Gastroesophageal sphincter (tissue), 4 donors: ENCODE data around the gene NUBP1. TPM values are rescaled to one million over a fixed set of nuclear protein-coding genes. Genes with fewer than 3 reads are reported as not detected.
A peak's percentile ranks its signal among the peaks of the same experiment; 100 is the strongest.

Source experiments
- ATAC-seq: fragments of 150-250 bp; one replicate; pipeline ENCODE4 v1.9.1; 2016; ENCODE audit warnings: mild to moderate bottlenecking, moderate library complexity
- H3K27ac ChIP-seq, 4 donors: fragments of 200-600 bp; sonication (generic) in 3 of 4; 1 replicate in 3 of 4; 2 replicates in 1 of 4; pipeline ENCODE4 v1.5.1; 2016 to 2019
- H3K27me3 ChIP-seq: fragments of 200-600 bp; sonication (generic); one replicate; pipeline ENCODE4 v1.5.1; 2019
- H3K36me3 ChIP-seq, 2 donors: fragments of 200-600 bp; sonication (generic); one replicate each; pipeline ENCODE4 v1.5.1; 2019; ENCODE audit warnings: control low read depth in 1 of 2
- H3K4me1 ChIP-seq, 3 donors: fragments of 200-600 bp; sonication (generic); 1 replicate in 2 of 3; 2 replicates in 1 of 3; pipeline ENCODE4 v1.5.1; 2016 to 2019; ENCODE audit warnings: control low read depth in 2 of 3
- H3K4me3 ChIP-seq, 2 donors: fragments of 200-600 bp; sonication (generic); one replicate each; pipeline ENCODE4 v1.5.1; 2019; ENCODE audit warnings: mild to moderate bottlenecking in 1 of 2, moderate library complexity in 1 of 2
- H3K9me3 ChIP-seq, 3 donors: fragments of 200-600 bp; sonication (generic); one replicate each; pipeline ENCODE4 v1.5.1; 2017 to 2019; ENCODE audit warnings: control low read depth in 2 of 3
- EP300 ChIP-seq: sonication (generic); formaldehyde crosslinking; IDR thresholded peaks from one replicate; pipeline ENCODE4 v1.6.1; 2017; ENCODE audit warnings: antibody characterized with exemption, mild to moderate bottlenecking
- POLR2A ChIP-seq, 2 donors: fragments of 450-650 bp; IDR thresholded peaks; one replicate each; pipeline ENCODE4 v1.6.1; 2017; ENCODE audit warnings: antibody characterized with exemption in 2 of 2, mild to moderate bottlenecking in 2 of 2, moderate library complexity in 1 of 2
- POLR2AphosphoS5 ChIP-seq: sonication (generic); formaldehyde crosslinking; IDR thresholded peaks from one replicate; pipeline ENCODE4 v1.6.1; 2017; ENCODE audit warnings: antibody characterized with exemption
- WGBS, 2 donors: methylation state at CpG; one replicate each; pipeline ENCODE4 v1.1.5; 2018; ENCODE audit warnings: low coverage in 1 of 2; 5-methylcytosine and 5-hydroxymethylcytosine counted together
- total RNA-seq, 4 donors: library from RNA; depleted of rRNA; stranded (reverse); fragments of >200 nt; gene quantifications; one replicate each; pipeline ENCODE4 v1.1.0, GENCODE V29; 2016
- TF ChIP-seq, protein P1 (sequence below), 4 experiments: fragments of 200-600 bp in 2 of 4; fragments of 450-650 bp in 2 of 4; sonication (generic) in 1 of 4; IDR thresholded peaks; one replicate each; pipeline ENCODE4 v1.5.1; 2017 to 2019; ENCODE audit warnings: antibody characterized with exemption in 4 of 4, mild to moderate bottlenecking in 2 of 4, moderate library complexity in 2 of 4

The NUBP1 gene
- total RNA-seq, 4 donors from 2014 or later, result 18.5 to 49.0 (median 34.8) TPM

DNA sequence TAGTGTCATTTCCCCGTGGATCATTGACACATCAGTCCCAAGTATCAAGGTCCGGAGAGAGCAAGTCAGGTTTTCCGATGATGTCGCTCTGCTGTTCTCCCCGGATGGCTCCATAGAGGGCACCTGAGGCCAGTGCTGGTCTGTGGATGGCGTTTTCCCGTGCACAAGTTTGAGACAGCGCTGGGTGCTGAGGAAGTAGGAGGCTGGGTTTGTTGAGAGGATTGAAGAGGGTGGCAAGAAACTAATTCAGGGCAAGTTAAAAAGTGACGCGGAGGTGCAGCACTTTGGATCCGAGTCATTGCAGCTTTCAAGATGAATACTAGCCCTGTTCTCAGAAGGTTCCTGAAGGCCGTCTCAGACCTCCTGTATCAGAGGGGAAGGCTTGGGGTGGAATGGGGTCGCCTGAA lies 7.7 kb downstream of the NUBP1 start:
- no peaks in the 10 kb centered on the region for H3K27me3 ChIP-seq
- no peak for ATAC-seq
- H3K36me3 ChIP-seq, result peaks cover 0 to 99% of the 10 kb centered on the region in 2 donors
- H3K27ac ChIP-seq, result no peak overlapping the region
- H3K4me3 ChIP-seq, result no peak overlapping the region
- no peak for TF ChIP-seq POLR2A (IDR thresholded peaks at IDR 0.05)
- no peak for TF ChIP-seq EP300
- TF ChIP-seq POLR2AphosphoS5, result no peak
- TF ChIP-seq, protein P1, sequence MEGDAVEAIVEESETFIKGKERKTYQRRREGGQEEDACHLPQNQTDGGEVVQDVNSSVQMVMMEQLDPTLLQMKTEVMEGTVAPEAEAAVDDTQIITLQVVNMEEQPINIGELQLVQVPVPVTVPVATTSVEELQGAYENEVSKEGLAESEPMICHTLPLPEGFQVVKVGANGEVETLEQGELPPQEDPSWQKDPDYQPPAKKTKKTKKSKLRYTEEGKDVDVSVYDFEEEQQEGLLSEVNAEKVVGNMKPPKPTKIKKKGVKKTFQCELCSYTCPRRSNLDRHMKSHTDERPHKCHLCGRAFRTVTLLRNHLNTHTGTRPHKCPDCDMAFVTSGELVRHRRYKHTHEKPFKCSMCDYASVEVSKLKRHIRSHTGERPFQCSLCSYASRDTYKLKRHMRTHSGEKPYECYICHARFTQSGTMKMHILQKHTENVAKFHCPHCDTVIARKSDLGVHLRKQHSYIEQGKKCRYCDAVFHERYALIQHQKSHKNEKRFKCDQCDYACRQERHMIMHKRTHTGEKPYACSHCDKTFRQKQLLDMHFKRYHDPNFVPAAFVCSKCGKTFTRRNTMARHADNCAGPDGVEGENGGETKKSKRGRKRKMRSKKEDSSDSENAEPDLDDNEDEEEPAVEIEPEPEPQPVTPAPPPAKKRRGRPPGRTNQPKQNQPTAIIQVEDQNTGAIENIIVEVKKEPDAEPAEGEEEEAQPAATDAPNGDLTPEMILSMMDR (IDR thresholded peaks at IDR 0.05), result no peak
- peaks cover 0 to 4% (median 0%) of the 10 kb centered on the region in 3 donors for H3K4me1 ChIP-seq
- no peaks in the 10 kb centered on the region for H3K9me3 ChIP-seq
- 75 to 93% methylated on average over 3 to 4 of the region's 13 CpGs for WGBS, 2 donors

DNA sequence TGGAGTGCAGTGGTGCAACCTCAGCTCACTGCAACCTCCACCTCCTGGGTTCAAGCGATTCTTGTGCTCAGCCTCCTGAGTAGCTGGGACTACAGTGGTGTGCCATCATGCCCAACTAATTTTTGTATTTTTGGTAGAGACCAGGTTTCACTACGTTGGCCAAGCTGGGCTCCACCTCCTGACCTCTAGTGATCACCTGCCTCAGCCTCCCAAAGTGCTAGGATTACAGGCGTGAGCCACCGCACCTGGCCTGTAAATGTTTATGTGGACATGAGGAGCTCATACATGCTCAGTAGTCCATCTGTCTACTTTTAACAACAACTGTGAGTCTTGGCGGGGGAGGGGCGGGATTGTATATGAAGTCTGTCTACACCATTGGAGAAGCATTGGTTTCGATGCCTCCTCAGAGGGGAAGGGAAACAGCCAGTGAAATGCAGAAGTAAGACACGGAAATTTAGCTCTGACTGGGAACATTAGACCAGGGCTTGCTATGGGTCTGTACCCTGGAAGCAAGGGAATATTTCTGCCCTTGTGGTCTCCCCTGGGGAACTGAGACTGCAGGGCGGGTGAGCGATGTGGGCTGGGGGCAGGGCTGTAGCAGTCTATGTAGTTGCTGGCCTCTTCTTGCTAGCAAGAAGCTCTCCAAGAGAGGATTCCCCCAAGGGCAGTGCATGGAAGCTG lies 9.3 kb downstream of the NUBP1 start:
- Histone ChIP-seq H3K36me3 (peaks cover 0 to 99% of the 10 kb centered on the region in 2 donors), H3K27ac (no peak overlapping the region), H3K4me1 (no peaks in the 10 kb centered on the region), H3K9me3 (no peaks in the 10 kb centered on the region), H3K4me3 (no peak overlapping the region), H3K27me3 (no peaks in the 10 kb centered on the region)
- peak; percentile 45 for ATAC-seq
- WGBS, 2 donors, result 100% methylated on average over 3 of the region's 10 CpGs; no CpG with 5 or more reads in 1 of the 2 donors
- TF ChIP-seq, protein P1 (IDR thresholded peaks at IDR 0.05), result no peak
- no peak for TF ChIP-seq POLR2A (IDR thresholded peaks at IDR 0.05)
- TF ChIP-seq POLR2AphosphoS5, result no peak
- no peak for TF ChIP-seq EP300

DNA sequence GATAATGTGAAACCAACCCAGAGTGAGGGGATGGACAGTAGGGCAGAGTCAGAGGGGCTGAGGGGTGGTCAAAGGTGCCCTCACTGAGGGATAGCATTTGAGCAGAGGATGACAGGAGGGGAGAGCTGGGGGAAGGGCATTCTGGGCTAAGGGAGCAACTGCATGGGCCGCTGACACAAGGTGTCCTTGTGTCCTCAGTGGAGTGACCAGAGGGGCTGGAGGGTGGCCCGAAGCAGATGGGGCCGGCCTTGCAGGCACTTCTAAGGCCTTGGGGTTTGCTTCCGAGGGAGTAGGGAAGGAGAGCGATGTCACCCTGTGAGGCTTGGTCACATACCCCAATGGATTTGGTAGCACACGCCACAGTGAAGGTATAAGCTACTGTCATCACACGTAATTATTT lies 10.0 kb downstream of the NUBP1 start:
- Histone ChIP-seq H3K9me3 (no peaks in the 10 kb centered on the region), H3K36me3 (peaks cover 0 to 99% of the 10 kb centered on the region in 2 donors), H3K4me3 (no peak overlapping the region), H3K27ac (no peak overlapping the region), H3K4me1 (no peaks in the 10 kb centered on the region), H3K27me3 (no peaks in the 10 kb centered on the region)
- WGBS, 2 donors, result 85 to 90% methylated on average over 6 to 7 of the region's 7 CpGs
- TF ChIP-seq POLR2AphosphoS5 (no peak), POLR2A (IDR thresholded peaks at IDR 0.05) (no peak), EP300 (no peak)
- TF ChIP-seq, protein P1 (IDR thresholded peaks at IDR 0.05), result no peak
- no peak for ATAC-seq

DNA sequence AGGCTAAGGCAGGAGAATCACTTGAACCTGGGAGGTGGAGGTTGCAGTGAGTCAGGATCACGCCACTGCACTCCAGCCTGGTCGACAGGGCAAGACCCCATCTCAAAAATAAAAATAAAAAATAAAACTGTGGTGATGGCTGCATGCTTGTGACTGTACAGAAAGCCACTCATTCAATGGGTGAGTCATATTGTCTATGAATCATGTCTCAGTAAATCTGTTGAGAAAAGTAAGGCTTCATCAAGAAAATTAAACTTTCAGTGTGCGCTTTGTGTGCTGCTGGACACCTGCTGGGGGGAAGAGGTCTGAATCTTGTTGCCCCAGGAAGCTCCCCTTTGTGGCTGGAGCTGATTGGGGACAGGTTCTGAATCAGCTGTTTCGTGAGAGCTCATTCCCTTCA lies 11.3 kb downstream of the NUBP1 start:
- no peaks in the 10 kb centered on the region for H3K4me1 ChIP-seq
- no peak for TF ChIP-seq POLR2AphosphoS5
- TF ChIP-seq, protein P1 (IDR thresholded peaks at IDR 0.05), result no peak
- TF ChIP-seq EP300, result no peak
- no peak for TF ChIP-seq POLR2A (IDR thresholded peaks at IDR 0.05)
- H3K9me3 ChIP-seq, result no peaks in the 10 kb centered on the region
- 79 to 80% methylated on average over 2 to 4 of the region's 4 CpGs for WGBS, 2 donors
- ATAC-seq, result no peak
- no peak overlapping the region for H3K27ac ChIP-seq
- no peak overlapping the region for H3K4me3 ChIP-seq
- H3K36me3 ChIP-seq, result peaks cover under 1 to 99% of the 10 kb centered on the region in 2 donors
- no peaks in the 10 kb centered on the region for H3K27me3 ChIP-seq

DNA sequence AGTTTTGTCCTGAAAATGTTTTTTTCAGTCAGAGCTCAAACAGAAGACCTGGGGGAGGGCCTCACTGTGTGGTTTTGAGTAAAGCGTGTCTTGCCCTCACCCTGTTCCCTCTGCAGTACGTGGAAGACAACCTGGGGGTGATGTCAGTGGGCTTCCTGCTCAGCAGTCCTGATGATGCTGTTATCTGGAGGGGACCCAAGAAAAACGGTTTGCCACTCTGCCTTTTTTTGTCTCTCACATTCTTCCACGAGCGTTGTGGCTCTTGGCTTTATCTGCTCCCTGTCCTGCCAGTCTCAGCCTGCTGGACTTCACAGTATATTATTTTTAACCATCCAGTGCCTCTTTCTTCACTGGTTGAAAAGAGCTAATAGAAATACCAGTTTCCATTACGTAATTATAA lies 12.9 kb downstream of the NUBP1 start:
- TF ChIP-seq, protein P1 (IDR thresholded peaks at IDR 0.05), result no peak
- TF ChIP-seq POLR2AphosphoS5, result no peak
- TF ChIP-seq POLR2A (IDR thresholded peaks at IDR 0.05), result no peak
- TF ChIP-seq EP300, result no peak
- H3K4me1 ChIP-seq, result no peaks in the 10 kb centered on the region
- ATAC-seq, result no peak
- no peak overlapping the region for H3K27ac ChIP-seq
- H3K36me3 ChIP-seq, result peaks cover 4 to 100% of the 10 kb centered on the region in 2 donors
- no peak overlapping the region for H3K4me3 ChIP-seq
- H3K9me3 ChIP-seq, result no peaks in the 10 kb centered on the region
- no peaks in the 10 kb centered on the region for H3K27me3 ChIP-seq
- WGBS, 2 donors, result 61 to 74% methylated on average over 3 to 6 of the region's 6 CpGs
